Cerebellar cortex (tissue), 1 donor: ENCODE data around the gene EBLN2.

Experiments
- DNase-seq: peaks from one replicate; pipeline ENCODE4 v3.0.0-alpha.2; 2015; ENCODE audit warnings: low spot score

Gene EBLN2

DNA sequence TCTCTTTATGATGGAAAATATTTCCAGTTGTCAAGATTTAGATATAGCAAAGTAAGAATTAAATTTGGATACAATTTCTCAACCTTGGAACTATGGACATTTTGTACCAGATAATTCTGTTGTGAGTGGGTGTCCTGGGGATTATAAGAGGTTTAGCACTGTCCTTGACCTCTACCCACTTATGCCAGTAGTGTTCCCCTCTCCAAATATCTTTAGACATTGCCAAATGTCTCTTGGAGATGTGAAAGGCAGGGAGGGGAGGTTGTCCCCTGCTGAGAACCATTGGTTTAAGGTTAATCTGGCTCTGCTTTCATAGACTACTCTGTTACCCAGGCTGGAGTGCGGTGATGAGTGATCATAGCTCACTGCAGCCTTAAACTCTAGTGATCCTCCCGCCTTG lies at the start of gene EBLN2:
Gene EBLN2, plus strand, starts transcription at position 244 of the 400 bp plus-strand sequence. CDS start 423 bp downstream, outside the sequence.
- no peak for DNase-seq

DNA sequence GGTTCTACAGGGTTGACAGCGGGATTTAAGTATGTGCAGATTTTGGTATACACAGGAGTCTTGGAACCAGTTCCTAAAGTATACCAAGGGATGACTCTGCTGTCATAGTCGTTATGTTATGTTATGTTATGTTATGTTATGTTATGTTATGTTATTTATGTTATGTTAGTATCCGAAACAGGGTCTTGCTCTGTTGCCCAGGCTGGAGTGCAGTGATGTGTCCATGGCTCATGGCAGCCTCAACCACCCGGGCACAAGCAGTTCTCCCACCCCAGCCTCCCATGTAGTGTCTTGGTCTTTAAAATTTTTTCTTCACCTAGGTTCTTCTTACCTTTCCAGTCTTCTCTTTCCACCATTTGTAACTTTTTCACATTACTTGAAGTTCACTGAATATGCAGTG lies 43.2 kb upstream of the EBLN2 start:
- no peak for DNase-seq

DNA sequence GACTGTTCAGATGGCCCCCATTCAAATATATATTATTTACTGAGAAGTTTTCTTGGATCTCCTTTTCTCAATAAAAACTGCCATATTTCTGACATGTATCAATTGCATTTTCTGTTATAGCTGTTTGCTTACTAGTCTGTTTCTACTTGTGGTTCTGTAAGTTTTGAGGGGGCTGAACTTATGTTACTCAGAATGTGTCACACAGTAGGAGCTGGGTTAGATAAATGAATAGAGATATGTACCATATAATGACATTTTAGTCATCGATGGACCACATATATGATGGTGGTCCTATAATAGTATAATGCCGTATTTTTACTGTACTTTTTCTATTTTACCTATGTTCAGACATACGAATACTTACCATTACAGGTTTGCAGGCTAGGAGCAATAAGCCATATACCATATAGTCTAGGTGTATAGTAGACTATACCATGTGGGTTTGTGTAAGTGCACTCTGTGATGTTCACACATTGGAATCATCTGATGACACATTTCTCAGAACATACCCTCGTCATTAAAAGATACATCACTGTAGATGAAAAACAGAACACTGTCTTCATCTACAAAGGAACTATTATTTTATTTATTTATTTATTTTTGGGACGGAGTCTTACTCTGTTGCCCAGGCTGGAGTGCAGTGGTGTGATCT lies 42.5 kb upstream of the EBLN2 start:
- DNase-seq, result no peak

DNA sequence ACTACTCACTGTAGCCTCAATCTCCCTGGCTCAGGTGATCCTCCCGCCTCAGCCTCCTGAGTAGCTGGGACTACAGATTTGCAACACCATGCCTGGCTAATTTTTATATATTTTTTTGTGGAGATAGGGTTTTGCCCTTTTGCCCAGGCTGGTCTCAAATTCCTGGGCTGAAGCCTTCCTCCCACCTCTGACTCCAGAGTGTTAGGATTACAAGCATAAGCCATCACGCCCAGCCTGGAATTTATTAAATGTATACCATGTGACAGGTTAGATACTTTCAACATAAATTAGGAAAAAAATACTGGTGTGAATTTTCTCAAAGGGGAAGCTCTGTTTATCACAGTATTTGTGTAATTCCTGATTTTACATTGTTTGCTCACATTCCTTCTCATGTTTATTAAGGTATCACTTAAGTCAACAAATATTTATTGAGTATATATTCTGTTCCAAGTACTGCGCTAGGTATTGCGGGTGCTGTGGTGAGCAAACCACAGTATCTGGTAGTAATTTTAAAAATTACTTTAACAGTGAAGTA lies 40.1 kb upstream of the EBLN2 start:
- DNase-seq, result no peak

DNA sequence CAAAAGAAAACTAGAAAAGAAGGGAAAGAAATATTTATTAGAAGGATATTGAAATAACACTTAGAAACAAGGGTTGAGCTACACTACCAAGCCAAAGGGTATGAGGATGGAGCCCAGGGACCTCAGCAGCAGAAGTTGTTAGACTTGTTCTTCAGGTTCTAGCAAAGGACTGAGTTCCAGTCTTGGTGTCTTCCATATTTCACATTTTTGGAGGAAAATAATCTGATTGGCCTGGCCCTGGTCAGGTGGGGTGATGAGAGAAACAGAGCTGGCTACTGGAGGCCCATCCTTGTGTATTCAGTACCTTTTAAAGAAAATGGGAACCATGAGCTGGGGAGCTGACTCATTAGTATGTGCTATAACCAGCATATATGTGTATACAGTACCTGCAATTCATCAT lies 36.6 kb upstream of the EBLN2 start:
- no peak for DNase-seq

DNA sequence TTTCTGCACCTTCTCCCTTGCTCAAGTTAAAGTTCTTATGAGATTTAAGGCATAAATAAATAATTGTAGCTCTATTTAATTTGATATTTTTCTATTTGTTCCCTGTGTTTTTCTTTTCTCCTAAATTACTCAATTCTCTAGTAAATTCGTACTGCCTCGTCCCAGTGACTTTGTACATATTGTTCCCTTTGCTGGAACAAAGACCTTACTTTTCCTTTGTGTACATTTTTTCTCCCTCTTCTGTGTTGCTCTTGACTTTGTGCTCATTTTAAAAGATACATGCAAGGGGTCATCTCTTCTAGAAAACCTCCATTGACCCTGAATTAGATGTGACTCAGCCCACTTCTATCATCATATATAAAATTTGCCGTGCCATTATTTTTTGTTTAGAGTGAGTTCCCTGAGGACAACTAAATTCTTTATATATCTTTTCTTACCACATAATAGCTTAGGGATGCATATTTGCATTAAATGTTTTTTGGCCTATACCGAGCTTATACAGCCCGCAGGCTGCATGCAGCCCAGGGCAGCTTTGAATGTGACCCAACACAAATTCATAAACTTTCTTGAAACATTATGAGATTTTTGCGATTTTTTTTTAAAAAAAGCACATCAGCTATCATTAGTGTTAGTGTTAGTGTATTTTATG lies 35.2 kb upstream of the EBLN2 start:
- no peak for DNase-seq

DNA sequence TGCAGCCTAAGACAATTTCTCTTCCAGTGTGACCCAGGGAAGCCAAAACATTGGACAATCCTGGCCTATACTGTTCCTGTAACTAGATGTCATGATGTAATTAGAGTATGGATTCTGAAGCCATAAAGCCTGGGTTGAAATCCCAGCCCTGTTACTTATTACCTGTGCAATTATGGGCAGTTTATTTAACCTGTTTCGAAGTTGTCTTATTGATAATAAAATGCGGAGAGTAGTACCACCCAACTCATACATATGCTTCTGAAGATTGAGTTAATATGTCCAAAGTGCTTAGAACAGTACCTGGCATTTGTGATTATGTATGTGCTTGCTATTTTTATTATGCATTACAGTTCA lies 34.7 kb upstream of the EBLN2 start:
- DNase-seq, result no peak

DNA sequence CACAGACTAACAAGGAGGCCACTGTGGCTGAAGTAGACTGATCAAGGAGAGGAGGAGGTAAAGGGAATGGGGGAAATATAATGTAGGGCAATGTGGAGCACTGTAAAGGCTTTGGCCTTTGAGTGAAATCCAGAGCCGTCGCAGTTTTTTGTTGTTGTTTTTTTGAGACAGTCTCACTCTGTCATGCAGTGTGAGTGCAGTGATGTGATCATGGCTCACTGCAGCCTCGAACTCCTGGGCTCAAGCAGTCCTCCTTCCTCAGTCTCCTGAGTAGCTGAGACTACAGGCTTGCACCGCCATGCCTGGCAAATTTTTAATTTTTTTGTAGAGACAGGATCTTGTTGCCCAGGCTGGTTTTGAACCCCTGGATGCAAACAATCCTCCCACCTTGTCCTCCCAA lies 32.7 kb upstream of the EBLN2 start:
- DNase-seq, result no peak

DNA sequence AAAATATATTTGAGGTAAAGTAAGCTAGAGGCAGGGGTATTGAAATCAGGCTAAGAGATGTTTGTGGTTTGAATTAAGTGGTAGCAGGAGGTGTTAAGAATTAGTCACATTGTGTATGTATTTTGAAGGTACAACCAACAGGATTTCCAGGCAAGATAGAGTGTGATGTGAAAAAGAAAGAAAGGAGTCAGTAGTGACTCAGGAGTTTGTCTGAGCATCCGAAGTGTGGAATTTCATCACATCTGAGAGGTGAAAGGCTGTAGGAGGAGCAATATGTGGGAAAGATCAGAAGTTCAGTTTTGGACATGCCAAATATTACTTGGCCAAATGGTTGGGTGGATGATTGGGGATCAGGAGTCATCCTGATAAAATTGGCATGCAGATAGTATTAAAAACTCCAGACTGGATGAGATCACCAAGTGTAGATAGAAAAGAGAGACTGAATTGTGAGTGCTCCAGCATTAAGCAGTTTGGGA lies 32.1 kb upstream of the EBLN2 start:
- no peak for DNase-seq

DNA sequence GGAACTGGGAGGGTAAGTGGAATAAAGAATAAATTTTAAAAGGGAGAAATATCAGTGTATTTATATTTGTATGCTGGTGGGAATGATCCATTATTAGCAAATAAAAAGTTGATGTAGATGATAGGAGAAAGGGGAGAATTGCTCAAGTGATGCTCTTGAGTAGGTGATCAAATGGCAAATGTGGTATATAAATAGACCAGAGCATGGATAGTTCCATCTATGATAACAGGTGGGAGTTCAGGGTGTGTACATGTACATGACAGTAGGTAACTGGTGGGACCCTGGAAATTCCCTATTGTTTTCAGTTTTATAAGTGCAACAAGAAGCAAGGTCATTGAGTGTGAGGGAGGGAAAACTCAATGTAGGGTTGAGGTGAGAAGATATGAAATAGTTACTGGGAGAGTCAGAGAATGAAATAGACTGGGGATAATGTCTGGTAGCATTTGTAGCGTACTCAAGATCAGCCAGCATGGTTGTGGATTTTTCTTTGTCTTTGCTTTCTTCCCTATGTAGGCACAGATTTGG lies 31.3 kb upstream of the EBLN2 start:
- no peak for DNase-seq

DNA sequence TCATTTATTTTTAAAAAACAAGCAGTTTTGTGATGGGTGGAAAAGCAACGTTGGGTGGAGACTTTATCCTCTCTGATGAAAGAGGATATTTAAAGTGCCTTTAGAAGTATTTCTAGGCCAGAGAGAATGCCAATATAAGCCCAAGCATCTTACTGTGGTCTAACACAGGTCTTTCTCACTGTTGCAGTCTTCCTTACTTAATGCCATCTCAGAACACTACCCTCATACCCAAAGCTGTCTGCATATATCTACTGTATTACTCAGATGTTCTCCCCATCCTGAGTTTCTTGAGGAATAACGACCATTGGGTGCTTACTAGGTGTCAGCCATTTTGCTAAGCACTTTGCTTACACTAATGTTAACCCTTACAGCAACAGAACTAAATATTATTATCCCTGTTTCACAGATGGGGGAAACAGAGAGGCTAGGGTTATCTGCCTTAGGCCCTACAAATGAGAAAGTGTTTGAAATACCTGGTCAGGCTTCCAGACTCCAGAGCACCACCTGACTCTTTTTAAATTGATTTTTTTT lies 29.8 kb upstream of the EBLN2 start:
- DNase-seq, result no peak

DNA sequence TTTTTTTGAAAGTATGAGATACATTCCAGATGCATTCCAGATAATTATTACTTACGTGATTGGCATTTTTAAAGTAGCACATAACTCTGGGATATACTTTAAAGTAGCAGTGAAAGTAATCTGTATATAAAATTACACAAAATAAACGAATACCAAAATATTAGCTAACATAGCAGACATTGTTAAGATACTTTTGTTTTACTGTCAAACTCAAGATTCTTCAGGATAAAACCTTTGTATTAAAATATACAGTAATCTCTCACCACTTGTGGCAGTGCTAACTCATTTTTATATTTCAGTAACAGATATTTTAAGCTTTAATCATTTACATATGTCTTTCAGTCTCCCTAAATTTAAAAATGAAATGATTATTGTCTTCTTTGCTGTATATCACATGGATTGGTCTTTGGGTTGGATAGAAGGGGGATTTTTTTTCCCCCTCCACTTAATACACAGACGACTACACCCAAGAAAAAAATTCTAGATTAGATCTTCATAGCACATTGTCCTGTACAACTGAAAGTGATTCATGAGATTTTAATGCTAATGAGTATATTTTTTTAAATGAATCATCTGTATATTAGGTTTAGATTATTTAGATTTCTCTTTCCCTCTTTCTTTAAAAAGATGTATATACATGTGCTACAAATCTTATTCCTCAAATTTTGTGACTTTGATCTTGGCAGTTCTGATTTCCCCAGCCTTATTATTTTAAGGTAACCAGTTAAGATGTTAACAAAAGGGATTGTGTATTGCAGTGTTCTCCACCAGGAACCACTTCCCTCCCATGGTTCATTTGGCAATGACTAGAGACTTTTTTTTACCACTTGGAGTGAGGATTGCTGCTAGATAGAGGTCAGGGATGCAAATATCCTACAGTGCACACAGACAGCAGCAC lies 24.5 kb upstream of the EBLN2 start:
- DNase-seq, result peak; percentile 37

DNA sequence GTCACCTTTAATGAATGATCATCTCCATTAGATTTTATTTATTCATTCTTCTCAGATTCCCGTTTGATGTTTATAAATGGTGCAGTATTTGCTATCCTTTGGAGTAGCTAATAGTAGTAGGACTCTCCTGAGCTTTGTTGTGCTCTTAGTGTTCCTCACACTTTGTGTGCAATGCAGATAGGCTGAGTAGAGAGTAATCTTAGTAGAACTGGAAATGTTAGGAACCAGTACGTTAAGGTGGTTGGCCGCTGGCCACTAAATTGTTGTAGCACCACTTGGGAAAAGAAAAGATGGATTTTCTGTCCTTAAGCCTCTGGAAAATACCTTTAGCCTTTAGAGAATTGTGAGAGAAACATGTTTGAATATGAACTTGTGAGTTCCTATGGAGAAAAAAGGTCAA lies 19.9 kb upstream of the EBLN2 start:
- DNase-seq, result no peak

DNA sequence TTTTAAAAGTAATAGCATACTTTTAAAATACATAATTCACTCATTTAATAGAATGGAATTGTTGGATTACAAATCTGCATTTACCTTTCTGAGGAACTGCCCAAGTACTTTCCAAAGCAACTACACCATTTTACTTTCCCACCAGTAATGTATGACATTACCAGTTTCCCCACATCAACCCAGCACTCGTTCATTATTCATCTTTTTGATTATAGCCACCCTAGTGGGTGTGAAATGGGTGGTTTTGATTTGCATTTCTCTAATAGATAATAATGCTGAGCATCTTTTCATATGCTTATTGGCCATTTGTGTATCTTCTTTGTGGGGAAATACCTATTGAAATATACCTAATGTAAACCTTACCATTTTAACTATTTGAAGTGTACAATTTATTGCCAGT lies 18.0 kb upstream of the EBLN2 start:
- DNase-seq, result no peak

DNA sequence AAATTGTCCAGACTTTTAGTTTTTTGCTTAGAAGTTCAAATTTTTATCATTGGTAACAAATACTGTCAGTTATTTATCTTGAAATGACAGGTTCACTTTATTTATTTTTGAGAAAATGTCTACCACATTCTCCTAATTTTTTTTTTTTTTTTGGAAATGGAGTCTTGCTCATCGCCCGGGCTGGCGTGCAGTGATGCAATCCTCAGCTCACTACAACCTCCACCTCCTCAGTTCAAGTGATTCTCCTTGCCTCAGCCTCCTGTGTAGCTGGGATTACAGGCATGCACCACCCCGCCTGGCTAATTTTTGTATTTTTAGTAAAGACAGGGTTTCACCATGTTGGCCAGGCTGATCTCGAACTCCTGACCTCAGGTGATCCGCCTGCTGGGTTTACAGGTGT lies 16.1 kb upstream of the EBLN2 start:
- no peak for DNase-seq

DNA sequence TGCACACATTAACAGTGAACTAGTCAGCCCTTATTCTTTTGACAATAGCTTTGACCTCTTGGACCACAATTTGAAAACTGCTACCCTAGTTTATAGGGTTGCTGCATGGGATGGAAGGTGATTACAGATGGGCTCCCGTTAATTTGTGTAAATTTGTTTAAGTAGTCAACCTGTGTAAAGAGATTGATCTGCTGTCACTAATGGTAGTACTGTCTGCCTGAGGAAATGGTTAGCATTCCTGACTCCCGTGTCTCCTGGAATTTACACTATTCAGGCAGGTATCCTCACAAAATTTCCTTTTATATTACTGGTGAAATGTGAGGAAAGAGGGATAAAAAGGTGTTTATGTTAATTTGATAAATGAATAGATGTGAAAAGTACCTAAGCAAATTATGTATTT lies 15.3 kb upstream of the EBLN2 start:
- no peak for DNase-seq

DNA sequence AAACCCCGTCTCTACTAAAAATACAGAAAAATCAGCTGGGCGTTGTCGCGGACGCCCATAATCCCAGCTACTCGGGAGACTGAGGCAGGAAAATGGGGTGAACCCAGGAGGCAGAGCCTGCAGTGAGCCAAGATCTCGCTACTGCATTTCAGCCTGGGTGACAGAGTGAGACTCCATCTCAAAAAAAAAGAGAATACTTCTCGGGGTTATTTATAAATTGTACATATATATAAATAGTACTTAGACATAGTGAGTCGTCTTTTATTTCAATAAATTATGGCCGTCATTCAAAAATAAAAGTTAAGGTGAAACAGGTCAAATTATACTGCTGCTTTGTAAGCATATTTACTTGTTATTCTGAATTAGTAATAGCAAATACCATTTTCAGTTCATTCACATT lies 12.1 kb upstream of the EBLN2 start:
- DNase-seq, result no peak

DNA sequence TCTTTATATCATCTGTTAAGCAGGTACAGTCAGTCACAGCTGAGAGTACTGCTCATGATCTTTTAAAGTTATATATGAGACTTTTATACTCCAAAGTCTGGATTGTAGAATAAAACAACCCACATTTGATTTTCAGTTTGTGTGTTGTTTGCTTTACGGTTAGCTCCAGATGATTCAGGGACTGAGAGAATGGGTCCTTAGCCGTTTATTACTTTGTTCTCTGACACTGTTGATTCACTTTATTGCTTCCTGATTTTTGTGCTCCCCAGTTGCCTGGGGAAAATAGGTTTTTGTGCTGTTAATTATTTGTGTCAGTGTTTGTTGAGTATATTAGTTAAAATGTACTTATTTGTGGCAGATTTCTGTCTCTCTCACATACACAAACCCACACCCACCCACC lies 8.6 kb upstream of the EBLN2 start:
- DNase-seq, result no peak

DNA sequence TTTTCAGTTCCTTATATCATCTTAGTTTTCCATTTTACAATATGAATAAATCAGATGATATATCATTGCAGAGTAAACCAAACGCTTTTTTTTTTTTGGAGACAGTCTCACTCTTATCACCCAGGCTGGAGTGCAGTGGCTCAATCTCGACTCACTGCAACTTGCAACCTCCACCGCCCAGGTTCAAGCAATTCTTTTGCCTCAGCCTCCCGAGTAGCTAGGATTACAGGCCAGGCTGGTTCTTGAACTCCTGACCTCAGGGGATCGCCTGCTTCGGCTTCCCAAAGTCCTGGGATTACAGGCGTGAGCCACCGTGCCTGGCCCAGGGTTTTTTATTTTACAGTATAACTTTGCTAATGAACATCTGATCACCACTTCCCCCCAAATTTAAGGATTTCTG lies 5.9 kb upstream of the EBLN2 start:
- DNase-seq, result no peak

DNA sequence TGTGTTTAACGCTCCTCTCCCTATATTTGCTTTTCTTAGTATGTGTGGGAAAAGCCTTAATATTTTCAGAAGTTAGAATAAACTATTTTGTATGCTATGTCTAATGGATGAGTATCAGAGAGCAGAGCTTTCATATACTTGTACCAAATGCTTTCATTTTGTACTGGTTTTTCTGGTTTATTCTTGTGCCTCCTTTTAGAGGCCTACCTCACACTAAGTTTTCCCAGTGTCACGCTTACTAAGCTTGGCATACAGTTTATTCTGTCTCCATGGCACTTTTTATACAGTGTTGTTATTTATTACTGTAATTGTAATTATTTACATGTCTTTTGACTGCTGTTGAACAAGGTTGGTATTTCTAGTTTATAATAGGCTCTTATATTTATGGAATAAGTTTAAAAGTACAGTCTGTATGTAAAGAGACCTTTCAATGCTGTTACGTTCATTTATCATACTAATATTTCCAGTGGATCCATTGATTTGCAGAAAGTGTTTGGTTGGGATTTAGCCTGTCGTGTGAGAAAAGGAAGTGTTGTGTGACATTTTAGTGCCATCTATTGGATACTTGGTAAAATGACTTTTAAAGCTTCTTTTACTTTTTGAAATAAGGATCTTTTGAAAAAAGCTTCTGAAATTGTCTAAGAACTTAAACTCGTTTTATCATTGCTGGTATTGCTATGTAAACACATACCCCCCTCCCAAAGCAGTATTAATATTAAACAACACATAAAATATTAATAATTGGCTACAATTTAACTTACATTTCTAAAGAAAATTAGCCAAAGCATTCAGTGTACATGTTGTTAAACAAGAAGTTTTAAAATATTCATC lies 5.2 kb upstream of the EBLN2 start:
- peak; percentile 65 for DNase-seq

DNA sequence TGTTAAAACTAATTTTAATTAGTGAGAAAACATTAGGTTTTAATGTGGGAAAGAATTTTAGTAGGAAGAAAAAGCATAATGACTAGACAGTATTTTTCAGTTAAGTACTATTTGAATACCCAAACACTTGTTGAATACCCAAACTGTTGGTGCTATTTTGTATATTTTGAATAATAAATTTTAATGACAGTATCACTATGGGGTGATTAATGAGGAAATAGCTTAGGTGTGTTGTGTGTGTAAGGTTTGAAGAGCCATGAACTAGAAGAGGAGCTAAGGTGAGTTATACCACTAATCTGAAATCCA lies 4.7 kb upstream of the EBLN2 start:
- no peak for DNase-seq

DNA sequence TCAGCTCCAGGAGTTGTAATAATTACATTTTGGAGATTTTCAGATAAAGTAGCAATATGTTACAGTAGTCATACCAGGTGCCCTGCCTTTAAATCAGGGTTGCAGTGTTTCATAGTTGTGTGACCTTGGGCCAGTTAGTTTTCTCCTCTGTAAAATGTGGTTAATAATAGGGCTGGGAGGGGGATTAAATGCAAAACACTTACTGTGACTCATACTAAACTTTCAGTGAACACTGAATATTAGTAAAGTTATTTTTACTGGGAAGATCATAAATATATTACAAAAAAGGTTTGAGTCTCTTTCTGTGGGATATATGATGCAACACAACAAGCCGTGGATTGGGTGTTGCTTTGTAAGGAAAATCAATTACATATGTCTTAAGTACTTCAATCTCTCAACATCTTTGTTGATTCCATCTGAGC lies 1.1 kb upstream of the EBLN2 start:
- no peak for DNase-seq
